Measurements from ENCODE around the gene TMEM63A. TPM values are rescaled to one million over a fixed set of nuclear protein-coding genes. Genes with fewer than 3 reads are reported as not detected.
A peak's percentile ranks its signal among the peaks of the same experiment; 100 is the strongest.
"Not testable (repeated sequence)": the region's sequence is repeated elsewhere in the genome, so short reads cannot be mapped to it uniquely, and the experiment has no call there.

The TMEM63A gene
- total RNA-seq, 4 donors from 2014 or later, result 30.1 to 57.7 (median 41.6) TPM

GRCh38 chr1:225888898-225889601 is 6.9 kb upstream of the TMEM63A start, which contains the start of gene LEFTY1:
LEFTY1 (minus strand) TSS chr1:225889146; CDS start chr1:225889066, 80 bp downstream.
- intact Hi-C loops (cut with DNase I), result loop anchor here (10.0 kb wide), 1 partner anchor 74 kb away; the partner anchor contains the start of gene EPHX1

GRCh38 chr1:225888289-225888897 is 6.2 kb upstream of the TMEM63A start:
- Histone ChIP-seq H3K9me3 (no peaks in the 10 kb centered on the region), H3K4me1 (peaks cover 0 to under 1% of the 10 kb centered on the region in 2 donors), H3K27ac (no peak overlapping the region), H3K27me3 (no peaks in the 10 kb centered on the region), H3K4me3 (replicated peaks in 1 of 3) (no peak overlapping the region), H3K36me3 (no peaks in the 10 kb centered on the region)
- 89 to 92% methylated on average over 11 to 12 of the region's 18 CpGs for WGBS, 2 donors
- no peak for TF ChIP-seq POLR2A (IDR thresholded peaks at IDR 0.05)
- no peak for TF ChIP-seq CTCF (IDR thresholded peaks at IDR 0.05)
- intact Hi-C loops (cut with DNase I), result loop anchor here (10.0 kb wide), 1 partner anchor 74 kb away; the partner anchor contains the start of gene EPHX1
- DNase-seq, result no peak

More at GRCh38 chr1:225888898-225889601, 6.9 kb upstream of the TMEM63A start, which contains the start of gene LEFTY1:
- Histone ChIP-seq H3K27me3 (no peaks in the 10 kb centered on the region), H3K36me3 (no peaks in the 10 kb centered on the region), H3K9me3 (no peaks in the 10 kb centered on the region), H3K27ac (no peak within 1 kb of the TSS), H3K4me1 (no peaks in the 10 kb centered on the region), H3K4me3 (replicated peaks in 1 of 3) (no peak within 1 kb of the TSS)
- TF ChIP-seq POLR2A (IDR thresholded peaks at IDR 0.05), result no peak
- 83 to 91% methylated on average over 5 to 7 of the region's 11 CpGs for WGBS, 2 donors
- DNase-seq, result no peak

DNA sequence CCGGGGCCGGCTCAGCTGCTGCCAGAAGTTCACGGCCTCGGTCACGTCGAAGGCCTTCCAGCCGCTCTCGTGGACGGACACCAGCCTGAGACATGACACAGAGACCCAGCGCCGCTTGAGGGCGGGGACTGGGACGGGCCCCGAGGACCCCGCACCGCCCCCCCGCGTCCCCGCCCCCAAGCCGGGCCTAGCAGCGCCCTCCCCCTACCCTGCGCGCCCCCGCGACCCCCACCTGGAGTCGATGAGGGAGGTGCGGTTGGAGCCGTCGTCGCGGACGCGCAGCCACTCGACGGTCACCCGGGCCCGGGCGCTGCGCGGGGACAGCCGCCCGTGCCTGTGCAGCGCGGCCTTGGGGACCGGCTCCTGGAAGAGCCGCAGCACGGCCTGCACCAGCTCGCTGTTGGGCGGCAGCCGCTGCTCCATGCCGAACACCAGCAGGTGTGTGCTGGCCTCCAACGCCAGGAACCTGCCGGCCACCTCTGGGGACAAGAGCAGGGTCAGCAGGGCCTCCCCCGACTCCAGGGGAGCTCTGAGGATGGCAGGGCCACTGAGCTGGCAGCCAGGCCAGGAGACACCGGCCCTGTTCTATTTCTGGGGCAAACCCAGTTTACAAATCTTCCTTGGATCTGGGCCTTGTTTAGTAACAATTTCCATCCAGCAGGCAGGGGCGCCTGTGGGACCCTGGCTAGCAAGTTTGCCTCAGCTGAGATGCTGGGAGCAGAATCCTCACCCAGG is 5.5 kb upstream of the TMEM63A start:
- H3K4me1 ChIP-seq; H3K4me3 ChIP-seq (replicated peaks in 1 of 3); H3K27ac ChIP-seq; H3K27me3 ChIP-seq; H3K36me3 ChIP-seq; H3K9me3 ChIP-seq: not testable (repeated sequence)
- DNase-seq, result peak in 1 of 2 donors; percentile 13
- intact Hi-C loops (cut with DNase I), result loop anchor here (10.0 kb wide), 1 partner anchor 73 kb away; the partner anchor contains the start of gene EPHX1
- 18 to 70% methylated on average over 2 to 9 of the region's 56 CpGs for whole genome bisulfite sequencing, 2 donors

DNA sequence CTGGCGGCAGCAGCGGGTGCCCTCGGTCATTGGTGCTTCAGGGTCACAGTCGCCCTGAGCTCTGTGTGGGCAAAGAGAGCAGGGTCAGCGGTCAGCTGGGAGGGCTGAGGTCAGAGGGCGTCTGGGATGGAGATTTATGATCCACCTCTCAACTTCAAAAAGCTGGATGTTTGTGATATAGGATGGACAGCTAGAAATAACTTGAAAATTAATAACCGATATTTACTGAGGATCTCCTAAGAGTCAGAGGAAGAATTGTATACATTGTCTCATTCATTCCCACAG is 4.8 kb upstream of the TMEM63A start:
- TF ChIP-seq POLR2A (IDR thresholded peaks at IDR 0.05), result no peak
- TF ChIP-seq CTCF (IDR thresholded peaks at IDR 0.05), result no peak
- intact Hi-C loops (cut with DNase I), result loop anchor here (10.0 kb wide), 1 partner anchor 72 kb away; the partner anchor contains the start of gene EPHX1
- Histone ChIP-seq H3K36me3 (no peaks in the 10 kb centered on the region), H3K27me3 (no peaks in the 10 kb centered on the region), H3K4me1 (peaks cover 4% of the 10 kb centered on the region in 2 donors), H3K9me3 (no peaks in the 10 kb centered on the region), H3K4me3 (replicated peaks in 1 of 3) (no peak overlapping the region), H3K27ac (no peak overlapping the region)
- 93 to 99% methylated on average over 4 to 7 of the region's 7 CpGs for WGBS, 2 donors
- no peak for DNase-seq

DNA sequence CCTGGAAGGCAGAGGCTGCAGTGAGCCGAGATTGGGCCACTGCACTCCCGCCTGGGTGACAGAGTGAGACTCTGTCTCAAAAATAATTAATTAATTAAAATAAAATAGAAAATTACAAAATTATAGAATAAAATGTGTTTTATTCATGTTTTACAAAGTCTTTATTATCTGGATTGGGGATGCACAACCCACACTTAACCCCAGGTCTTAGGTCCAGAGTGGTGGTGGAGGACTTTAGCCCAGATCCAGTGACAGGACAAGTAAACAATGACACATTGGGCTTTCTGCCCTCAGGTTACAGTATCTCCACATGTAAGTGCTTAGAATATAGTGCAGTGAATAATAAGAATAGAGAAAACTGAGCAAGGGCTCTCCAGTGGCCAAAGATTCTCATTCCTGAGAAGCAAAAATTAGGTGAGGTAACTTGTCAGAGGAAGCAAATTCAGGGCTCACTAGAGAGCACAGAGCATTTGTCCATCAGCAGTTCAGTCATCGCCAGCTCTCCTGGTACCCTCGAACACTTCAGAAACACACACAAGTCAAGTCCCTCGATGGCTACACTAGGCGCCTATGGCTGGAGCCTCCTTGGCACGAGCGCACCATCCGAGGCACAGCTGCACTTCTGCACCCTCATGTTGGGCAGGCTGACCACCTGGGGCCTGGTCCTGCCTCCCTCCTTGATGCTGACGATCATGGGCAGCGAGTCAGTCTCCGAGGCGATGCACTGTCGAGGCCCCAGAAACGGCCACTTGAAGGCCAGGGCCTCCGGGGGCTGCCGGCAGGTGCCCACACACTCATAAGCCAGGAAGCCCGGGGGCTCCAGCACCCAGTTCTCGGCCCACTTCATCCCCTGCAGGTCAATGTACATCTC is 4.2 kb upstream of the TMEM63A start:
- intact Hi-C loops (cut with DNase I), result loop anchor here (10.0 kb wide), 1 partner anchor 72 kb away; the partner anchor contains the start of gene EPHX1
- no peak for DNase-seq
- TF ChIP-seq CTCF (IDR thresholded peaks at IDR 0.05) (no peak), POLR2A (IDR thresholded peaks at IDR 0.05) (no peak)
- Histone ChIP-seq H3K4me1 (peaks cover 6 to 7% of the 10 kb centered on the region in 2 donors), H3K27me3 (no peaks in the 10 kb centered on the region), H3K4me3 (replicated peaks in 1 of 3) (no peak overlapping the region), H3K36me3 (no peaks in the 10 kb centered on the region), H3K27ac (no peak overlapping the region), H3K9me3 (no peaks in the 10 kb centered on the region)
- 94 to 96% methylated on average over 17 to 18 of the region's 19 CpGs for WGBS, 2 donors
